ENCODE data around the gene TARS1. TPM values are rescaled to one million over a fixed set of nuclear protein-coding genes. Genes with fewer than 3 reads are reported as not detected.
A peak's percentile ranks its signal among the peaks of the same experiment; 100 is the strongest.

The TARS1 gene
- total and polyA plus RNA-seq, 7 donors, result 50.8 to 152 (median 66.3) TPM

GRCh38 chr5:33441241-33442177 lies 744 bp downstream of the TARS1 start:
- Histone ChIP-seq H3K4me1 (peaks cover 26% of the 10 kb centered on the region), H3K36me3 (ENCODE audit: insufficient read depth in 1 of 2, low read depth in 1 of 2) (peaks cover 8 to 15% of the 10 kb centered on the region in 2 donors), H3K9me3 (no peaks in the 10 kb centered on the region), H3K4me3 (peak overlapping the region; percentile 79), H3K27me3 (ENCODE audit: insufficient read depth in 3 of 3, low read length in 2 of 3) (no peaks in the 10 kb centered on the region), H3K27ac (peak overlapping the region; percentile 88)
- WGBS, 3 donors, result 1 to 4% (median 2%) methylated on average over 22 of the region's 22 CpGs
- no peak for TF ChIP-seq CTCF (IDR thresholded peaks at IDR 0.05)
- intact Hi-C loops (cut with DNase I), result no loop called here
- ATAC-seq (peak; percentile 41 to 58 (median 54)), DNase-seq (no peak)

- TF ChIP-seq CTCF (IDR thresholded peaks at IDR 0.05), result no peak
- no peaks in the 10 kb centered on the region for H3K27me3 ChIP-seq (ENCODE audit: insufficient read depth in 3 of 3, low read length in 2 of 3)
- peaks cover 33% of the 10 kb centered on the region for H3K4me1 ChIP-seq
- DNase-seq (no peak), ATAC-seq (no peak)
- intact Hi-C loops (cut with DNase I), result no loop called here
- WGBS, 3 donors, result 42 to 63% (median 47%) methylated on average over 4 of the region's 4 CpGs
- no peaks in the 10 kb centered on the region for H3K9me3 ChIP-seq
- peaks cover 12 to 39% of the 10 kb centered on the region in 2 donors for H3K36me3 ChIP-seq (ENCODE audit: insufficient read depth in 1 of 2, low read depth in 1 of 2)
- no peak overlapping the region for H3K27ac ChIP-seq
- no peak overlapping the region for H3K4me3 ChIP-seq
Measured at GRCh38 chr5:33444542-33444941, 3.8 kb downstream of the TARS1 start.

- Histone ChIP-seq H3K36me3 (ENCODE audit: insufficient read depth in 1 of 2, low read depth in 1 of 2) (peaks cover 15 to 51% of the 10 kb centered on the region in 2 donors), H3K27me3 (ENCODE audit: insufficient read depth in 3 of 3, low read length in 2 of 3) (no peaks in the 10 kb centered on the region), H3K9me3 (no peaks in the 10 kb centered on the region), H3K4me3 (no peak overlapping the region), H3K4me1 (peaks cover 33% of the 10 kb centered on the region), H3K27ac (no peak overlapping the region)
- DNase-seq (no peak), ATAC-seq (no peak)
- TF ChIP-seq CTCF (IDR thresholded peaks at IDR 0.05), result no peak
- intact Hi-C loops (cut with DNase I), result no loop called here
Measured at GRCh38 chr5:33445798-33446197, 5.0 kb downstream of the TARS1 start.

GRCh38 chr5:33448118-33448517 lies 7.4 kb downstream of the TARS1 start:
- no peak for DNase-seq
- Histone ChIP-seq H3K27ac (no peak overlapping the region), H3K4me1 (peaks cover 16% of the 10 kb centered on the region), H3K36me3 (ENCODE audit: insufficient read depth in 1 of 2, low read depth in 1 of 2) (peaks cover 15 to 72% of the 10 kb centered on the region in 2 donors), H3K4me3 (no peak overlapping the region), H3K9me3 (no peaks in the 10 kb centered on the region), H3K27me3 (ENCODE audit: insufficient read depth in 3 of 3, low read length in 2 of 3) (no peaks in the 10 kb centered on the region)
- no peak for TF ChIP-seq CTCF (IDR thresholded peaks at IDR 0.05)
- ATAC-seq, result no peak
- intact Hi-C loops (cut with DNase I), result no loop called here
- 68 to 73% (median 71%) methylated on average over 3 of the region's 3 CpGs for WGBS, 3 donors

All from psoas muscle (tissue), 8 donors.